Peyer's patch (tissue), 4 donors: ENCODE results near the gene CCNL2.

Experiments
- CTCF ChIP-seq, 6 experiments: fragments of 450-650 bp in 4 of 6; fragments of 200-600 bp in 2 of 6; sonication (generic) in 1 of 6; IDR thresholded peaks; one replicate each; pipeline ENCODE4 v1.5.1; 2017 to 2019; ENCODE audit warnings: antibody characterized with exemption in 6 of 6, mild to moderate bottlenecking in 3 of 6, moderate library complexity in 1 of 6
- POLR2A ChIP-seq, 2 donors: fragments of 450-650 bp; IDR thresholded peaks; one replicate each; pipeline ENCODE4 v1.5.1; 2017; ENCODE audit warnings: antibody characterized with exemption in 2 of 2, mild to moderate bottlenecking in 2 of 2, moderate library complexity in 2 of 2

DNA sequence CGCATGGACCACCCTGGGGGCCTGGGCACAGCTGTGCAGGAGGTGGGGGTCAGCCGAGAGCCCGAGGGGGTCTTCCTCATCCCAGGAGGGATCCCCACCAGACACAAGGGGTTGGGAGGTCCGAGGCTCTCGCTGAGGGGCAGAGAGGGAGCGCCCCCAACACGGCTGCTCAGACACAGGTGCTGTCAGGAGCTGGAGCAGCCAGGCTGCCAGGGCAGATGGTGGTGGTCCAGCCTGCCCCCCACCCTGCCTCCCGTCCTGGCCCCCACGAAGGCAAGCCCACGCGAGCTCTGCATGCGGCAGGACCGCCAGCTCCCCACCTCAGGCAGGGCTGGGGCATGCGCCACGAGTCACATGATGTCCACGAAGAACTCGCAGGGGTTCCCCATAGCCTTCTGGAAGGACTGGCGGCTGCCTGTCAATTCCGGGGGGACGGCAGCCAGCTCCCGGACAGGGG is 63.3 kb downstream of the CCNL2 start:
- TF ChIP-seq CTCF (IDR thresholded peaks at IDR 0.05) (no peak), POLR2A (IDR thresholded peaks at IDR 0.05) (no peak)
